Measurements from ENCODE around the gene PTH2.

Gene PTH2

GRCh38 chr19:49411681-49412326 lies 11.4 kb downstream of the PTH2 start:
- DNase-seq (ENCODE audit: low read depth in 2 of 2): no peak

DNA sequence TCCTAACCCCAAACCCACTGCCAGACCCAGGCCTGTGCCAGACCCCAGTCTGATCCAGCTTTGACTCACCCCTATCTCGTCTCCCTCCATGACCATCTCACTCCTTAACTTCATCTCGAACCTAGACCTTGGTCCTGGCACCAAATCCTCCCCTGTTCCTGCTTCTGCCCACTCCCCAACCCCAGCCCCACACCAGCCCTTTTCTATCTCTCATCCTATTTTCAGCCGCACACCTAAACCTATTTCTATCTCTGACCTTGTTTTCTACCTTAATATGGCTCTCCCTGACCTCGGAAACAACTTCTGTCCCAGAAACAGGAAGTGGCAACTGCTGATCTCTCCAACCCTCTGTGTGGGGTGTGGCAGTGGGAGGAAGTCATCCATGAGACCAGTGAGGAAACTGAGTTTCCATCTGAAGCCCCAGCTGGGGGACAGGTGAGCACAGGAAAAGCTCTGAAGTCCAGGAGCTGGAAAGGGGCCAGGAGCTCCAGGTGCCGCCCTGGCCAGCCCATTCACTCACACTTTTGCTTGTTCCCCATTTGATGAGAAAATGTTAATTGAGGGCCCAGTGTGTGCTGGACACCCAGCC lies 13.7 kb downstream of the PTH2 start:
- DNase-seq (ENCODE audit: low read depth in 2 of 2): no peak

- no peak for DNase-seq (ENCODE audit: low read depth in 2 of 2)
These were observed 14.3 kb downstream of the PTH2 start for GRCh38 chr19:49408816-49409440.

- DNase-seq (ENCODE audit: low read depth in 2 of 2): no peak
These were observed 15.7 kb downstream of the PTH2 start for GRCh38 chr19:49407482-49408015.

GRCh38 chr19:49407079-49407478 lies 16.2 kb downstream of the PTH2 start:
- no peak for DNase-seq (ENCODE audit: low read depth in 2 of 2)

DNA sequence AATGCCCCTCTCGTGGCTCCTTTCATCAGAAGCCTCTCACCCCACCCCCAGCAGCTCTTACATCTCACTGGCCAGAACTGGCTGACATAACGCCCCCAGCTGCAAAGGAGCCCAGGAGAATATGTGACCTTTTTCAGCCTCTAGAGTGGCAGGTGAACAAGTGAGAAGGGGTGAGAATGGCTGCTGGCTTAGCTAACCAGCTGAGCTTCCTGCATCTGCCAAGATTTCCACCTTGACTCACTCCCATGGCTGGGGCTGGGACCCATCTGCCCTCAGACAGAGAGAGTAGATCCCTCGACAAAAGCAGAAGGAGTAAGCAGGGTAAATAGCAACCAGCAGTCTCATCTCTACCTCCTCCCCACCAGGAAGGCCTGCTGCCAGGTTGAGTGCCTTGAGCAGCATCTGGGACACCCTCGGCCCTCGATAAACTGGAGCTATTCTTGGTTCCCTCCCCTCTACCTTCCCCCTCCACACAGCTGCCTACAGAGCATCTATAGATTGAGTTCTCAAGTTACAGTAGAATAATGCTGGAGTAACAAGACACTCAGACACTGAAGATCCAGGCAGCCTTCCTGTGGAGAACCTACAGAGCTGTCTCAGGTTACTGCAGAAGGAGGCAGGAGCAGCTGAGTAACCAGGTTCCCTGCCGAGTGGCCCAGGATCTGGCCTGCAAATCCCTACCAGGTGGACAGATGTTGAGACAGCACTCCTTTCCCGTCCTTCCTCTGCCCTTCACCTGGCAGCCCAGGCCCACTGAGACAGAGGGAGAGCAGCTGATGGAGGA lies 19.6 kb downstream of the PTH2 start:
- DNase-seq (ENCODE audit: low read depth in 2 of 2): no peak

DNA sequence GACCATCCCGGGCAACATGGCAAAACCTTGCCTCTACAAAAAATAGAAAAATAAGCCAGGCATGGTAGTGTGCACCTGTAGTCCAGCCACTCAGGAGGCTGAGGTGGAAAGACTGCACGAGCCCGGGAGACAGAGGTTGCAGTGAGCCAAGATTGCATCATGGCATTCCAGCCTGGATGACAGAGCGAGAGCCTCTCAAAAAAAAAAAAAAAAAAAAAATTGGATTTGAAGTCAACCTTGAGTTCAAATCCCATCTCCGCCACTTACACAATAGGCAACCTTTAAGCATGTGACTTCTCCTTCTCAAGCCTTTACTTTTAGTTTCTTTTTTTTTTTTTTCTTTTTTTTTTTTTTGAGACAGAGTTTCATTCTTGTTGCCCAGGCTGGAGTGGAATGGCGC lies 23.2 kb downstream of the PTH2 start:
- no peak for DNase-seq (ENCODE audit: low read depth in 2 of 2)

DNA sequence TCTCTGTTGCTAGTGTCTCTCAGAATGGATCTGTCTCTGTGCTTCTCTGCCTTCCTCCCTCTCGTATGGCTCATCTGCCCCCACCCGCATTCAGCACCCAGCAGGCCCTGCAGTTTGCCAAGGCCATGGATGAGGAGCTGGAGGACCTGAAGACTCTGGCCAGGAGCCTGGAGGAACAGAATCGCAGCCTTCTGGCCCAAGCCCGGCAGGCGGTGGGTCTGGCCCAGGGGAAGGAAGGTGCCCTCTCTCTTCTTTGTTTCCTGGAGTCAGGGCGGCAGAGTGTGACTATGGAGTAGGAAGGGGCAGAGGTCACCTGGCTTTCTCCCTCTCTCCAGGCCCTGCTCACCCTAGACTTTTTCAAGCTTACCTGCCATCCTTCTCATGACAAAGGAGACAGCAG lies 24.3 kb downstream of the PTH2 start:
- DNase-seq (ENCODE audit: low read depth in 2 of 2): no peak

GRCh38 chr19:49398001-49398615 lies 25.1 kb downstream of the PTH2 start:
- no peak for DNase-seq (ENCODE audit: low read depth in 2 of 2)

DNA sequence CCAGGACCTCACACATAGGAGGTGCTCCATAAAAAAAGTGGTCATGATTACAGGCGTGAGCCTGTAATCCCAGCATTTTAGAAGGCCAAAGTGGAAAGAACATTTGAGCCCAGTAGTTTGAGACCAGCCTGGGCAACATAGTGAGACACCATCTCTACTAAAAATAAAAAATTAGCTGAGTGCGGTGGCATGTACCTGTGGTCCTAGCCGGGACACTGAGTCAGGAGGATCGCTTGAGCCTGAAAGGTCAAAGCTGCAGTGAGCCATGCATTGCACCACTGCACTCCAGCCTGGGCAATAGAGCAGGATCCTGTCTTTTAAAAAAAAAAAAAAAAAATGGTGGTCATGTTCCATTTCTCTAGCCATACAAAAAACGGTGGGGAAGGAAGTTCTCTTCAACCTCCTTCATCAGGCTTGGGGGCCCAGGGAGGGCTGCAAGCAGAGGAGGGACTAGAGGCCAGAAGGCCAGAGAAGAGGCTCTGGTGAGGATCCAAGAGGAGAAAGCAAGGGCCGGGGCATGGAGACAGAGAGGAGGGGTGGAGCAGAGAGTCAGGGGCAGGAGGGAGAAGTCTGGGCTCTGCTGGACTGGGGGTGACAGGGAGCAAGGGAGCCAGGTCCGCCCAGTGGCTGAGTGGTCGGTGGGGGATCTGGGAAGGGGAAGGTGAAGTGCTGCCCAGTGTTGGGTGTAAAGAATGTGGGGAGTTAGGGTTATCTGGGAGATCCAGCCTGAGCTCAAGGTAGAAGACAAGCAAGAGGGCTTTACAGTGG lies 26.3 kb downstream of the PTH2 start:
- no peak for DNase-seq (ENCODE audit: low read depth in 2 of 2)

DNA sequence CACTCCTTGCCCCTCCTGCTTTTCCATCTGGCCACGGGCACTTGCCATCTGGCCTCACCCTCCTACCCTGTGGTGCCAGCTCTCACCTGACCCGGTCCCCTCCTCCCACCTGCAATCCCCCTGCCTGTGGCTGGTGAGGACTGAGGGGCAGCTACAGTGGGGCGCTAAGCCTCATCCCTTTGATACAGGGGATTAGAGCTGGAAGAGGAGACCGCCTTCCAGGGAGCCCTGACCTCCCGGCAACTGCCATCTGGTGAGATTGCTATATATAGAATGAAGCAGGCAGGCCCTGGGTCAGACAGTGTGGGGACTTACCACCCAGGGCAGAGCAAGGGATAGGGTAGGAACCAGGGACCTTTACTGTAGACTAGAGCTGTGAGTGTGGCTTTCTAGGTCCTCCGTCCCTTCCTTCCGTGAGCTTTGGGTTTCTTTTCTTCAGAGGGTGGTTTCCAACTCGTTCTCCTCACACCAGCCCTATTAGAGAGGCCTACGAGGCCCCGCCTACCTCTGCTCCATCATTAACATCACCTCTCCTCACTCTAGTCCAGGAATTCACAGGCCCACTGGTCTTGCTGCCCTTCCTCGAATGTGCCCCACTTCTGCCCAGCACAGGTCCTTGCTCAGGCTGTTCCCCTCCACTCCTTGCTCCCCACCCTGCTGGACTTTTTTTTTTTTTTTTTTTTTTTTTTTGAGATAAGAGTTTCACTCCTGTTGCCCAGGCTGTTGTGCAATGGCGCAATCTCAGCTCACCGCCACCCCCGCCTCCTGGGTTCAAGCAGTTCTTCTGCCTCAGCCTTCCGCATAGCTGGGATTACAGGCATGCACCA lies 27.4 kb downstream of the PTH2 start:
- no peak for DNase-seq (ENCODE audit: low read depth in 2 of 2)

DNA sequence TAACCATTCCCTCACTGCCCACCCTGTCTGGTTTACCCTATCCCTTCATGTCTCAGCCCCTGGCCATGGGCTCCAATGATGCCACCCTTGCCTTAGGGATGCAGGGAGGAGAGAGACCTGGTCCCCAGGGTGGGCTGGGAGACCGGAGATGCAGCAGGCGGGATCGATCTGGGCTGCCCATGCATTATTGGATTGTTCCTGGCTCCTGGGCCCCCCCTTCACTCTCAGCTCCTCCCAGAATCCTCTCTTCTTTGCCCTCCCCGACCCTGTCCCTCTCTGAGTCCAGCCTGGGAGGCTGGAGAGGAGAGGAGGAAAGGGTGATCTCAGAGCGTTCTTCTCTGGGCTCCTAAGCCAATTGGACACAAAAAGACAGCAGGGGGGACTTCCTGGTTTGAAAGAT lies 29.4 kb downstream of the PTH2 start:
- no peak for DNase-seq (ENCODE audit: low read depth in 2 of 2)

- DNase-seq (ENCODE audit: low read depth in 2 of 2): peak; percentile 48 to 68
These were observed 31.5 kb downstream of the PTH2 start for GRCh38 chr19:49391581-49392399.

DNA sequence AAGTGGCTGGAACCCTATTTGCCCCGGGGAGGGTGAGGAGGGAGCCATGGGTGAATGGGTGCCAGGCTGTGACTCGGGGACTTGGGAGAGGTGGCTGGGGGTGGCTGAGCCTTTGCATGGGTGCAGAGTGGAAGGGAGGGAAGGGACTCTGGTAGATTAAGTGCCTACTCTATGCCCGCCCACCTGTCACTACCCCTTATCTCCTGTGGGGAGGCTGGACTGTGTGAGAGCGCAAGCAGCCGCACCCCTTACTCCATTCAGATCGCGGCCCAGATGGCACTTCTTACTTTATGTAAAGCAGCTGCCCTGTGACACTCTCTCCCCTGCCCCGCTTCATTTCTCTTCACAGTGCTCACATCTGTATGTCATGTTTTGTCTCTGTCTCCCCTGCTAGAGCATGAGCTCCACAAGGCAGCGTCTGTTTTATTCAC lies 32.3 kb downstream of the PTH2 start:
- DNase-seq (ENCODE audit: low read depth in 2 of 2): no peak

- DNase-seq (ENCODE audit: low read depth in 2 of 2): no peak
These were observed 32.9 kb downstream of the PTH2 start for GRCh38 chr19:49390131-49390928.

DNA sequence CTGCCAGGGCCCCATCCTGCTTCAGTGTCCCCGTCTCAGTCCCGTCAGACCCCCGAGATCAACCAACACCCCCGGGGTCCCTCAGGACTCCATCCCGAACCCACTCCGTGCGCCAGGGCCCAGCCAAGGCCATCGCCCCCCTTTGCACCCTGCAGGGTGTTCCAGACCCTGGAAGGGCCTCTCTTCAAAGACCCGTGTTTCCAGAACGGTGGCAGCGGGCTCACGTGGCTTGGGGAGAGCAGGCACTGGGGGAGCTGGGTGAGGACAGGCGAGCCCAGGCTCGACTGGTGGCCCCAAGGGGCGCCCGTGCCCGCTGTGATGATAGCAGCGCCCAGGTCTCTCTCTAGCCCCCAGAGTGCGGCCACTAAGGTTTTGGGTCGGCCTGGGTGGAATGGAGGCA lies 33.8 kb downstream of the PTH2 start:
- DNase-seq (ENCODE audit: low read depth in 2 of 2): no peak

GRCh38 chr19:49387936-49388372 lies 35.3 kb downstream of the PTH2 start, which contains the start of gene KASH5:
TSS of gene KASH5 (plus strand) at chr19:49388249. CDS start at chr19:49390884, 2,635 bp downstream.
- DNase-seq (ENCODE audit: low read depth in 2 of 2): peak; percentile 60 to 77

DNA sequence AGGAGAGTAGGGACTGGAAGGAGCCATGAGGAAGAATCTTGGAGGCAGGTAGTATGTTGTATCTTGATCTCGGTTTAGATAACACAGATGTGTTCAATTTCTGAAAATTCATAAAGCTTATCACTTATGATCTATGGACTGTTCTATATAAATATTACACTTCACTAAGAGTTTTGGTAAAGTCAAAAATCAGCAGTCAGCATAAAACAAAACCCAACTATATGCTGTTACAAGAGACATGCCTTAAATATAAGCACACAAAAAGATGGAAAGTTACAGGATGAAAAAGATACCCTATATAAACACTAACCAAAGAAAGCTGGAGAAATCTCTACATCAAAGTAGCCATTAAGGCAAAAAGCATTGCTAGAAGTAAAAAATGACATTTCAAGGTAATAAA lies 39.6 kb downstream of the PTH2 start:
- no peak for DNase-seq (ENCODE audit: low read depth in 2 of 2)
